Activated CD4-positive, CD25-positive, alpha-beta regulatory T cell treated with anti-CD3 and anti-CD28 coated beads, Interleukin-2, amount 50 U/mL, for 72 hours (primary cell): ENCODE results near the gene NOTCH2NLA.
A peak's percentile ranks its signal among the peaks of the same experiment; 100 is the strongest.
"Not testable (repeated sequence)": the region's sequence is repeated elsewhere in the genome, so short reads cannot be mapped to it uniquely, and the experiment has no call there.

Experiments
- DNase-seq: peaks from one replicate; pipeline ENCODE4 v3.0.0; 2021

The NOTCH2NLA gene

DNA sequence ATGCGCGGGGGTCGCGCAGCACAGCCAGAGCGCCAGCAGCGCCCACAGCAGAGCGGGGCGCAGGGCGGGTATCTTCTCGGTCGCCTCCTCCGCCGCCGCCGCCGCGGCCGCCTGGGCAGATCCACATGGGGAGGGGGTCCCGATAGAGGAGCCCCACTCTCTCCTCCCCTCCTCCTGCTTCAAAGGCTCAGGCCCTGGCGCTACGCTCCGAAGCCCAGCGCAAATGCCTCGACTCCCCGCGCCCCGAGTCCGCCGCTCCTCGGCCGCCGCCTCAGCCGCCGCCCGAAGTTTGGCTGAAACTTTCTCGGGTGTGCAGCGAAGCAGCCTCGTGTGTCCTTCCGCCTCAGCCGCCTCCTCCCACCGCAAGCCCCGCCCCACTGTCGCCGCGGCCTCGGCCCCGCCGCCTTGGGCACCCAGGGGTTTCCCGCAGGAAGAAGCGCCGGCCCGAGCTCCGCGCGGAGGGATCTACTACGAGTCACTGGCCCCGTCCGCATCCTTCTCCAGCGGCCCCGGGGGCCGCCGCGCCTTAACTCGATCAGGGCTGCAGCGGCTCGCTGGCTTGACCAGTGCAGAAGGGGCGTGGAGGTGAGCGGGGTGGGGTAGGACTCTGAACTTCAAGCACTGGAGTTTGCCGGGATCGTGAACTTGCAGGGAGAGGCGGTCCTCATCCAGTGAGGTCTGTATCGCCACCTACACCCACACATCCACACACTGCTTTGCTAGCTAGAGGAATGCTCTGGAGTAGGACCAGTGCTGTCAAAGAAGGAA is at the start of gene NOTCH2NLA:
TSS of gene NOTCH2NLA (minus strand) at position 312 of the 768 bp plus-strand sequence. CDS start 39,684 bp downstream, outside the sequence.
- DNase-seq = peak; percentile 66

DNA sequence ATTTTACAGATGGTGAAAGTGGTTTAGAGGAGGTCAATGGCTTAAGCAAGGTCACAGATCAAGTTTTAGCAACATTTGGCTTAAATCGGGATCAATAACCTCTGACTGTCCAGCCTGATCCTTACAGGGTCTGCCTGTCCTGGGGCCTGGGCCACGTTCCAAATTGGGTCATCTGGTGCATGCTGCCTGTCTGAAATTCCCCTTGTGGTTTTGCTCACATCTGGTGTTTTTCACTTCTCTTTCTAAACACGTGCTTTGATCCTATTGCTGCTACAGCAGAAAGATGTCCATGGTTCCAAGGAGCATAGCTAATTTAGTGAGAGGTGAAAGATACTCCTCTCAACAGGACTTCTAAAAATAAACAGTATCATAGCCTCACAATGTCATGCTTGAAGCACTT is 49.5 kb upstream of the NOTCH2NLA start:
- not testable (repeated sequence) for DNase-seq

DNA sequence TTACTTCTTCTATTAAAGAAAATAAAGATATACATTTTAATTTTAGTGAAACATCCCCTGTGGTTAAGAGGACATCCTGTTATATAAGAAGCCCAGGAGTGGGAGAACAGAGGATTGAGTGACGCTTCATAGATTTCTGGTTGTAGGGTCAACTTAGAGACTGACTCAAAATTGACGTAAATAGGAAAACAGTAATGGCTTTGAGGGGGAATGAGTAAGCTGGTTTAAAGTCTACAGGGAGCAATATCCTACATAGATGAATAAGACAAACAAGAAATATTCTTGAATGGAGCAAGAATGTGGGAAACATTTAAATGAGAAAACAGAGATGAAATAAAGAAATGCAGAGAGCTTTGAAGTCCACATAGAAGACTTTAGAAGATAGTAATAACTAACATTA is 48.3 kb upstream of the NOTCH2NLA start:
- DNase-seq = not testable (repeated sequence)

DNA sequence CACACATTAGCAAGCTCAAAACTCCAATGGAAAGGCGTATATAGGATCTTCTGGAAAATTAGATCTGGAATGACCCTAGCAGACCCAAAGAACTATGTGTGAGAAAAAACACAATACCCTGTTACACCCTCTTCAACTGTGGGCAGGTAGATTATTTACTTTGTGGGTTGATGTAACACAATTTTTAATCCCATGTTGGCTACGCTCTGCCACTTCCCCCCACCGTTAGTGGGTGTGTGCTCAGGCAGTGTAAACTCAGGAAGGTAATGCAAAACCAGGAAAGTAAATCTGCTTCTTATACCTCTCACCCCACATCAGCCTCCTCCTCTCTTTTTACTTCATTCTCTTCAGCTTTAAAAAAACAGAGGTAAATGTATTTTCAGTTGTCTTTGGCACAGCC is 45.3 kb upstream of the NOTCH2NLA start:
- DNase-seq = not testable (repeated sequence)

DNA sequence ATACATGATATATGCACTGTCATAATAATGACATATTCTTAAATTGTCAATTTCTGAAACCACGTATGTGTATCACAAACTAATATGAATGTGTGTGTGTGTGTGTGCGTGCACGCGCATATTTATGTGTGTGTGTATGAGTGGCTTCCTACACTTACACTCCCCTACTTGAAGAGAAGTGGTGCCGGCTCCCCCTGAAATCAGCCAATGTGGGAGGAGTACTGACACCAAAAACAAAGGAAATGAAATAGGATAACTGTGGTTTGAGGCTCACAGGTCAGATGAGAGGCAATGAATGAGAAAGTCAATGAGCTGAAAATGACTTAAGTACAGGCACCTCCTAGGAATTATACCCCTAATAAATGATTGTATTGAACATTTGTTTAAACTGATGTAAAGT is 44.4 kb upstream of the NOTCH2NLA start:
- not testable (repeated sequence) for DNase-seq

DNA sequence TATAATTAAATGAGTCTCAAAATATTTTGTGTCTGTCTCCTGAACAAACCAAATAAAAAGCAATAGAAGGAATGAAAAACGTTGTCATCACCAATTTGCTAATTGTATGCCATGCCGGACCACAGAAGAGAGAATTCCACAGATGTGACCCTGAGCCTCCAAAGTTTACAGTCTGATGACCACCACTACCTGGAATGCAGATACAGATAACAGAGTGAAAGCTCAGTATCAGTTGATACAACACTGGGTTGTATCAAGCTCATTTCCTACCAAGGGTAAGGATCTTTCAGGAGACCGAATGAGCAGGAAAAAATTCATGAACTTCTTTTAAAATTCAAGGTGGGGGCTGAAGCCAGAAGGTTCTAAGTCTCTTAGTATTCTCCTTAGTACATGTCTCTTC is 43.9 kb upstream of the NOTCH2NLA start:
- DNase-seq = not testable (repeated sequence)

DNA sequence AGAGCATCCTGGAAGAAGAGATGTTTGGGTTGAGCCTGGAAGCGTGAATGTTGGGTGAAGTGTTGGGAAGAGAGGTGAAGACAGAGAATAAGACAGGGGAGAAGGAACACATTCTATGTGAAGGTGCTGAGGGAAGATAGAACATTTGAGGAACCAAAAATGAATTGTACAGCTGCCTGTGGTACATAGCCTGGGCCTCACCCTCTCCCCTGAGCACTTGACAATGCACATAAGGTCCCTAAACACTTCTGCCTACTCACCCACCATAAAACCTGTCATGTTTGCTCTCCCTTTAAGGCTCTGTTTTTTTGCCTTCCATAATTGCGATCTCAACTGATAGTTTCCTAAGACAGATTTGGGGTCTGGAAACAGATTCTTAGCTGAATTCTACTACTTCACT is 43.2 kb upstream of the NOTCH2NLA start:
- DNase-seq = not testable (repeated sequence)

DNA sequence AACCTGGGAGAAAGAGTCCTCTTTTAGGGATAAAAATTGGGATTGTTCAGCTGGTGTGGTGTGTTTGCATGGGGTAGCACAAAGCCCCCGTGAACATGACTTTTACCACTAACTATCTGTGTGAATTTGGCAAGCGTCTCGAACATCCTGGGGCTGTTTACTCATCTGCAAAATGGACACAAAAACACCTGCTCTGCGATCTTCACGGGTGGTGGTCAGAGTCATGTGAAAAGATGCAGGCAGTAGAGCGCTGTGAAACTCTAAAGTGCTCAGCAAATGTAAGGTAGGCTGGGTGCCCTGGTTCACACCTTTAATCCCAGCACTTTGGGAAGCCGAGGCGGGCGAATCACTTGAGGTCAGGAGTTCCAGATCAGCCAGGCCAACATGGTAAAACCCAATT is 41.3 kb upstream of the NOTCH2NLA start:
- DNase-seq = not testable (repeated sequence)

DNA sequence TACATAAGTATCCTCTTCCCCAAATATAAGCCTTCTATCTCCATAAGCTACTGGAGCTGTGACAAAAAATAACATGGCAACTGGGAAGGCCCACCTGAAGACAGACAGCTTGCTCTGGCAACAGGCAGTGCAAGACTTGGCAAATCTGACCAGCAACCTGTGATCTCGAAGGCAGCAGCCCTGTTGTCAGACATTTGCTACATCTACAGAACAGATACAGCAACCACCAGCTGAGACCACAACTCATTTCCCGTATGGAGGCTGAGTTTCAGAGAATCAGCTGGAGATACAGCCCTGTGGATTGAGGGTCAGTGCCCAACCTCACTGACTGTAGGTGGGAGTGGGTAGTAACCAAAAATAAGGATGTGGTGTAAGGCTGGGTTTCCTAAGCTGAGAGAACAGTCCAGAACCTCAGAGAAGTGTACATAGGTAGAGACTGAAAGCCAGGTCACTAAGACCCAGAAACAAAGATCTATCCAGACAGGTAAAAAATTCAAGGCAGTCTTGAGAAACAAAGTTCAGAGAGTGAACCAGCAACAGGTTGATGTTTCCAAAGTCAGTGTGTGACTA is 37.4 kb upstream of the NOTCH2NLA start:
- not testable (repeated sequence) for DNase-seq

DNA sequence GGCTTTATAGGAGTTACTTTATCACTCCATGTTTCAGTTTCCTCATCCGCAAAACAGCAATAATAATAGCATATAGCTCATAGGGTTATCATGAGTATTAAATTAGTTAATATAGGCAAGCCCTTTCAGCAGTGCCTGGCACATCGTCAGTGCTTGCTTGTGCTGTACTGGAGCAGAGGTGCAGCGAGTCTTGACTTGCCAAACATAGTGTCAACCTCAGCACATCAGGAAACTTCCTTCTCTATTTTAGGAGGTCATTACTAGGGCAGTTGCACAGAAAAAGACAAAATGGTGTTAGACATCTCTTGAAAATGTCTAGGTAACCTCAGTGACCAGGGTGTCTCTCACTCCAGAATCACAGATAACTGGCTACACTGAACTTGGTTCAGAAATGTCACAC is 35.9 kb upstream of the NOTCH2NLA start:
- not testable (repeated sequence) for DNase-seq

DNA sequence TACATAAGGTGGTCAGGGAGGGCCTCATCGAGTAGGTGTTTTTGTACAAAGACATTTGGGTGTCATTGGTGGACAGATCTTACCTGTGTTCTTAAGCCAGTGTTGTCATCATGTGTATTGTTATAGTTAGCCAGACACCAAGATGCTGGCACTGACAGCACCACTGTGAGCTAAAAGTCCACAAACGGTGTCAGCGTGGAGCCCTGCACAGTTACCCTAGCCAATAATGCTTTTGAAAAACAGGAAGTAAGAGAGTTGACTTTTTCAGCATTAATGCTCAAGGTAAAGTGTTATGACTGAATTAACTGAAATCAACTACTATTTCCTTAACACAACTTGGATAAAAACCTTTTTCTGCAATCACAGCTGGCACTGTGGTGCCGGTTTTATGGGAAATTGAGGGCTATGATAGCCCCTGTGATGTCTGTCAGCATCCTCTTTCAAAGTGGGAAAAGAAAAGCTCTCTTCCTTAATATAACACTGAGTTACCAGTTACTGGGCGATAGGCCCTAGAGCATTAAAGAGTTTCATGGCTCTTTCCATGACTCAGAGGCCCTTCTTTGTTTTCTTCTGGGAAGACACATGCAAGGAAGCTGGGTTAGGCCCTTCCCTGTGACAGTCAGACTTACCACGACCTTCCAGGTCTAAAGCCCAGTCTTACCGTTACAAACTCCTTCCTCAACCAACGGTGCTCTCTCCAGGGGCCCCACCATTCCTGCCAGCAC is 31.3 kb upstream of the NOTCH2NLA start:
- DNase-seq = not testable (repeated sequence)

DNA sequence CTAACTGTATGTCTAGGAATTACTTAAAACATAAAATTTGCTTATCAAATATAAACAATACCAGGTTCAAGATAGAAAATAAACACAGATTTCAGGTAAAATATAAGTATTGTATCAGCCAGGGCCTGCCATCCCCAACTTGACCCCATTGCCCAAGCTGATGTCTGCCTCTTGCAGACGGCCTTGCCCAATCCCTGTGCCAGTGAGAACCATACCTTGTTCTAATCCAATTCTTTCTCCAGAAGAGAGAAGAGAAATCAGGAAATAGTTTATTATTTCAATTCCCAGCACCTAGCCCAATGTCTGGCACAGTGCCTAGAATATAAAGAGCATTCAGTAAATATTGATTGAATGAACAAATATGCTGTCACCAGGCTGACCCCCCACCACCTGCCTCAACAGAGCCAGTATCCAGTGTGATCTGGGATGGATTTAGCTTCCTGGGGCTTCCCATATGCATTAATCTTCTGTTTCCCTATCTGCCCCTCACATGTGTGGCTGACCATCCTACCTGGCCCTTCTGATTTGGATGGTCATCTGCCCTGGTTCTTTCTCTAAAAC is 29.3 kb upstream of the NOTCH2NLA start:
- not testable (repeated sequence) for DNase-seq

DNA sequence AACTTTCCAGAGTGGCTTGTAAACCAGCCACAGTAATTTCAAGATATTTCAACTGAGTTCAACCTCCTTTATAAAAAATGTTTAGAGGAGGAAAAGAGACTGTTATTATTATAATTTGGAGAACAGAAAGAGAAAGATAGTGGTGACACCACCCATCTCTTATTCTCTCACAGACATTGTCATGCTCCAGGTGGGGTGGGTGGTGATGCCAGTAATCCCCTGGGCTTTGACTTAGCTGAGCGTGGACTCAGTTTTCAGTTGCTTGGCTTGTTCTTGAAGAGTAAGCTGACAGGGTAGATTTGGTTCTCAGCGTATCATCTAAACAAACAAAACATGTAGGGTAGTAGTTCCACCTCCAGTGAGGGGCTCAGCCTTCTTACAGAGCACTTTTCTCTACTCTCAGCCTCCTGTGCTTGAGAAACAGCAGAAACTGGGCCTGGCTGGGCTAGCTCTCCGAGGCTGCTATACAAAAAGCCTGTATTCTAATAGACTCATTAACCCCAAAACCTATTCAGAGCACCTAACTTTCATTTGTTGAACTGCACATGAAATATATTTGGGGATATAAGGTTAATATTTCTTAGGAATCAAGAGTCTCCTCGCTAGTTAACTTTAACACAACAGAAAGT is 25.9 kb upstream of the NOTCH2NLA start:
- not testable (repeated sequence) for DNase-seq

DNA sequence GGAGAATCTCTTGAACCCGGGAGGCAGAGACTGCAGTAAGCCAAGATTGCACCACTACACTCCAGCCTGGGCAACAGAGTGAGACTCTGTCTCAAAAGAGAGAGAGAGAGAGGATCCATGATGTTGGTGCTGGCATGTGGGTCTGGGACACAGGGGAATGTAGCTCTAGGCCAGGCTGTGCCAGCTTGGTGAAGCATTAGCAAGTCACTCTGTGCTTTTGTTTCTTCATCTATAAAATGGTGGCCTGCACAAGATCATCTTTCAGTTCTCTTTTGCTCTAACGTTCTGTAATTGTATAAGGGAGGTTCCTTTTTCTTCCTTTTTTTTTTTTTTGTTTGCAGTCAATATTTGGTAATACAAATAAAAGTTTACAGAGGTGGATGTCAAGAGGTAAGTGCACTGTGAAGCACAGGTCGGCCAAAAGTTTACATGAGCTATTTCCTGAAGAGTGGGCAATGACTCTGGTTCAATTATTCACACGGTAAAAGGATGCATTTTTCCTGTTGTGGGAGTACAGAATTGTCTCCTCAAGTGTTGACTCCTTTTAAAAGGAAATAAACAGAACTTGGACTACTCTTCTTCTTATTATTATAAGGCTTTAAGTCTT is 24.5 kb upstream of the NOTCH2NLA start:
- DNase-seq = not testable (repeated sequence)

DNA sequence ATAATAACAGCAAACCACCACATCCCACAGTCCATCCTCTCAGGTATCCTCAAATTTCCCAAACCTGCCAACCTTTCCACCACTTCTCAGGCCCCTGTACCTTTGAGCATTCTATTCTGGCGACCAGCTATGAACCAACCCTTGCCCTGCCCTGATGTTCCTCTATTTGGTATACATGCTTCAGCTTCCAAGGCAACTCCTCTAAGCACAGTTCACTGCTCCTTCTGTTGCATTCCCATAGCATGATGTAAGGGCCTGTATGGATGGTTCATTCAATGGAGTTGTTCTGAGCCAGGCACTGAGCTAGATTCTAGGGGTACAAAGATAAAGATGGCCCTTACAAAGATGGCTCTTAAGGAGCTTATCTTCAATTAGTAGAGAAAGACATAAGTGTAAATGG is 22.7 kb upstream of the NOTCH2NLA start:
- DNase-seq = not testable (repeated sequence)

DNA sequence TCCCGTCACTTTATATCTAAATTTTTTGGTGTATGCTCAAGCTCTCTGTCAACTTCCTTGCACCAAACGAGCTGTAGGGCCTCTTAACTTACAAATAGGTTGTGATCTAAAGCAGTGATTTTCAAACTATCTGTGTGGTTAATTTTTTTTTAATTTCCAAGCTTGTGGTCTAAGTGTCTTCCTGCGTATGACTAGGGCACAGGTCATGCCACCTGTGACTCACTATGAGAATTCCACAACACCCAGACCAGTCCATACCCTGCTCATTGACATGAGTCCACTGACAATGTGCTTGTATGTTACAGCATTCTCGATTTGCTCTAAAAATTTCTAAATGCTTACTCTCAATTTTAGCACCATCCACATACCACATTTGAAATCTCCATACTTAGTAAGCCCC is 19.8 kb upstream of the NOTCH2NLA start:
- DNase-seq = not testable (repeated sequence)

DNA sequence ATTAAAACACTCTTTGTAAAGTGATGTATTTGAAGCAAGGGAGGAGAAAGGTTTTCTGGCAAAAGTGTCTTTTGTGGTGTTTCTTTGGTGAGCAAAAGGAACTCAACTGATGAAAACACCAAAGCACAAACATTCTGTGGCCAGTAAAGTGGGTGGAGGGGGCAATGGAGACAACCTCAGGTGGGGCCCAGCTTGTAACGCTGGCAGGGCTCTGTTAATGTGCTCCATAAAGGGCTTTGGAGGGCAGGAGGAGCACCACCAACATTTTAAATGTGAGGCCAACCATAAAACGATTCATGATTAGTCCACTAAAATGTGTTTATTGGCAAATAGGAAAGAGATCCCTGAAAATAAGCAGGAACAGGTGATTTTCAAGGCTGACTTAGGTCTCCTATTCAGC is 7.8 kb upstream of the NOTCH2NLA start:
- not testable (repeated sequence) for DNase-seq

DNA sequence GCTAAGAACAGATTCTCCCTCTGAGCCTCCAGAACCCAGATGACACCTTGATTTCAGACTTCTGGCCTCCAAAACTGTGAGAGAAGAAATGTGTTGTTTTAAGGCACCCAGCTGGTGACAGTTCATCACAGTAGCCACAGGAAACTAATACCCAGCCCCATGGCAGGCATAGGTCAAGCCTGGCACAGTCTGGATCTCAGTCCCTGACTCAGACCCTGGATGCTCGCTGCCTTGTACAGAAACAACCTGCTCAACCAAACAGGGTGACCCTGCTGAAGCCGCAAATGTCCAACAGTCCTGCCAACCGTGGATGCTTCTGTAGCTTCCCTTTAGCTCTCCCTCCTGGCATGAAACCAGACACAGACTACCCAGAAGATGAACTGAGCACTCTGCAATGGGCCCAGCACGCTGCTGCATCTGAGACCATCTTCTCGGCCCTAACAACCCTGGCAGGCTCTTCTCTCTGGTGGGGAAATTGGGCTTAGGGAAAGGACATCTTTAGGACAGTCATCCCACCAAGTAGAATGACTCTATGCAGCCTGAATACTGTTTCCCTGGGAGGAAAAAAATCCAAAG is 7.3 kb upstream of the NOTCH2NLA start:
- not testable (repeated sequence) for DNase-seq

DNA sequence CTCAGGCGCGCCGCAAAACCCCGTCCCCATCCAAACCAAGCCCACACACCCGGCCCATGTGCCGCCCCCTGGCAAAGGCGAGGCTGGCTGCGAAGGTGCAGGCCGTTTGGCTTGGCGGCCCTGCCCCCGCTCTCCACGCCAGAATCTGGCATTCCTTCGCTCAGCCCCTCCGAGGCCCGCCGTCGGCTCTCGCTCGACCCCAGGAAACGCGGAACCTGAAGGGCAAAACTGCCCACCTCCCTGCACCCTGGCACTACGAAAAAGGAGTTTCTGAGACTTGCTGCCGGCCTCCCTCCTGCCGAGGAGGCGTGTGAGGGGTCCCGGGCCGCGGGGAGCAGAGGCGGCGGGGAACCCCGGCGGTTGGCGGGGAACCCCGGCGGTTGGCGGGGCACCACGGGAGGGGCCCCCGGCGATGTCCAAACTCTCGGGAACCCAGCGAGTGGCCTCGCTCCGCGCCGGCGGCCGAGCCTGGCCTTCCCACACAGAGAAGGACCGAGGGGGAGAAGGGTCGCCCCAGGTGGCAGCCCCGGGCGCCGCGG is 608 bp downstream of the NOTCH2NLA start:
- peak; percentile 42 for DNase-seq

DNA sequence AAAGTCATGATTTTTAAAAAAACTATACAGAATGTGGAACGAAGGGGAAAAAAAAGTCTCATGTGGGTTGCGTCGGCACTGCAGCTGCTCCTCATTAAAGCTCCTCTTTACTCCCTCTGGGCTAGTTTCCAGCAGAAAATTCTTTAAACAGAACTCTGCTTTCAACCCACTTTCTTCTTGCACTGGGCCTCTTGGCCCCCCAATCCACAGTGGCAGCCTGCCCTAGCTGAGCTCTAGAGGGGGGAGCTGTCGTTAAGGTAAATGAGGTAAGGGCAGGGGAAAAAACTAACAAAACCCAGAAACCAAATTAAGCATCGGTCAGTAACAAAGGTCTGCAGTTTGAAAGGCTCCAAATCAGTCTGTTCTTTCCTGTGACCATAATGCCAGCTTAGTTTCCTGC is 54.3 kb downstream of the NOTCH2NLA start:
- DNase-seq = not testable (repeated sequence)

DNA sequence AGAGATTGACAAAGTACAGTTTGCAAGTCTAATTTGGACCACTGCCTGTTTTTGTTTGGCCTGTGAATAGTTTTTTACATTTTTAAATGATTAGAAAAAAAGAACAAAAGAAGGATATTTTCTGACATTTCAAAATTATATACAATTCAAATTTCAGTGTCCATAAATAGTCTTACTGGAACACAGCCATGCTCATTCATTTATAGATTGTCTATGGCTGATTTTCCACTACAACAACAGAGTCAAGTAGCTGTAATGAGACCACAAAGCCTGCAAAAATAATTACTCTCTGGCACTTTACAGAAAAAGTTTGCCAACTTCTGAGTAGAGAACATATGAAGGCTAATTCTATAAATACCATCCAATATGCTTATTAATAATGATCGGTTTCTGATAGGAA is 61.1 kb downstream of the NOTCH2NLA start:
- not testable (repeated sequence) for DNase-seq

DNA sequence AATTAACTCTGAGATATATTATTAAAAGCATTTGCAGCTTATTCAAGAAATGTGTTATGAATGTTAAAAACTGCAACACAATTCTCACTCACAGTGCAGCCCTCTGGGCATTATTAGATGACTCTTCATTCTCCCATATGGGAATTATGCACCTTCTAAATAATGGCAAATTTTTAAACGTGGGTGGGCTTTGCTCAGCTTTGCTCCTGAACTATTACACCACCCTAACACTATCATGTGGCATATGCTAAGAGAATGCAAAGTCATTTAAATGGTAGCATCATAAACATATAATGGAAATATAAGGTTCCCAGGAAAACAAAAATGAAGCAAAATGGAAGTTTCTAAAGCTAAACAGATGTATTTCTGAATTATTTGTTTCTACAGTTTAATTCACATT is 61.5 kb downstream of the NOTCH2NLA start:
- not testable (repeated sequence) for DNase-seq
